ENCODE results near the gene RGS19.

Gene RGS19

DNA sequence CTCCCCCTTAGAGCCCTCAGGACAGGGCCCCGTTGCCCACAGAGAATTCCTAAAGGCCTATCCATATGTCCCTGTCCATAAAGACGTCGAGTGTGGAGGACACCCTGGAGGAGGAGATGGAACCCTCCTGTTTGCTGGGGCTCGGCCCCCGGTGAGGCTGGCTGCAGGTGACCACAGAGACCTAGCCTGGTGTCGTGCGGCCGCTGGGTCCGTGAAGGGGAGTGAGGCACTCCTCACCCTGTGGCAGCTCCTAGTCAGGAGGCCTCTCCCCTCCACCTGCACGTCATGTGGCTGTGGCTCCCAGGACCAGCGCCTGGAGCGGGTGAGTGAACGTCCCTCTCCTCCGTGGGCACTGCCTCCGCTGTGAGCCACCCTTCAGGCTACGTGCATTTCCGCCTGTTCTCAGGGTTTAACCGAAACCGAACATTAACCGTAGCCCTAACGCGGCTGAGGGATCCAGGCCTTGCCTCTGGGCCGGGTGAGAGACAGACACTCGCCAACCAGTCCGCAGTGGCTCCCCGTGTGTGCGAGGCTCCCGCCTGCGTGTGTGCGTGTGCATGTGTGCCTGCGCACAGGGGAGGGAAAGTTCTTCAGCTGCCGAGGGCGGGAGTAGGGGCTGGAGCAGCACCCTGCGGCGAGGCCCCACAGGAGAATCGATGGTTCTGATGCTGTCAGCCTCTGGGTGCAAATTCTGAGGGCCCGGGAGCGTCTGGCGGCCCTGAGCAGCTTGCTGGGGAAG lies 22.3 kb downstream of the RGS19 start:
- TF ChIP-seq, protein P1, sequence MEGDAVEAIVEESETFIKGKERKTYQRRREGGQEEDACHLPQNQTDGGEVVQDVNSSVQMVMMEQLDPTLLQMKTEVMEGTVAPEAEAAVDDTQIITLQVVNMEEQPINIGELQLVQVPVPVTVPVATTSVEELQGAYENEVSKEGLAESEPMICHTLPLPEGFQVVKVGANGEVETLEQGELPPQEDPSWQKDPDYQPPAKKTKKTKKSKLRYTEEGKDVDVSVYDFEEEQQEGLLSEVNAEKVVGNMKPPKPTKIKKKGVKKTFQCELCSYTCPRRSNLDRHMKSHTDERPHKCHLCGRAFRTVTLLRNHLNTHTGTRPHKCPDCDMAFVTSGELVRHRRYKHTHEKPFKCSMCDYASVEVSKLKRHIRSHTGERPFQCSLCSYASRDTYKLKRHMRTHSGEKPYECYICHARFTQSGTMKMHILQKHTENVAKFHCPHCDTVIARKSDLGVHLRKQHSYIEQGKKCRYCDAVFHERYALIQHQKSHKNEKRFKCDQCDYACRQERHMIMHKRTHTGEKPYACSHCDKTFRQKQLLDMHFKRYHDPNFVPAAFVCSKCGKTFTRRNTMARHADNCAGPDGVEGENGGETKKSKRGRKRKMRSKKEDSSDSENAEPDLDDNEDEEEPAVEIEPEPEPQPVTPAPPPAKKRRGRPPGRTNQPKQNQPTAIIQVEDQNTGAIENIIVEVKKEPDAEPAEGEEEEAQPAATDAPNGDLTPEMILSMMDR (IDR thresholded peaks at IDR 0.05; ENCODE audit: borderline replicate concordance, control extremely low read depth, extremely low read depth, insufficient read depth, missing control alignments), result no peak
- in situ Hi-C loops (cut with MboI; ENCODE audit: low sequenced_read_pairs, unreplicated experiment), result no loop called here
- no peak for DNase-seq (ENCODE audit: low spot score)

DNA sequence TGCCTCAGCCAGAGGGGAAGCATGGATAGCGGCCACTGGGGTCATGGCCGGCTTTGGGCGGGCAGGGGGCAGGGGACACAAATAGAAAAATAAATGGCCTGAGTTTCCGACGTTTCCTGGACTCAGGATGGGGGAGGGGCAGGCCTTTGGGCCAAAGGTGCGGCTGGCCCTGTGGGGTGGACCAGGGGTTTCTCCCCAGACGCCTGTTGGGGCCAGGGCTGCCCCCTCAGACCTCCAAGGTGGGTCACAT lies 22.8 kb downstream of the RGS19 start:
- in situ Hi-C loops (cut with MboI; ENCODE audit: low sequenced_read_pairs, unreplicated experiment), result no loop called here
- TF ChIP-seq, protein P1 (IDR thresholded peaks at IDR 0.05; ENCODE audit: borderline replicate concordance, control extremely low read depth, extremely low read depth, insufficient read depth, missing control alignments), result no peak
- no peak for DNase-seq (ENCODE audit: low spot score)

DNA sequence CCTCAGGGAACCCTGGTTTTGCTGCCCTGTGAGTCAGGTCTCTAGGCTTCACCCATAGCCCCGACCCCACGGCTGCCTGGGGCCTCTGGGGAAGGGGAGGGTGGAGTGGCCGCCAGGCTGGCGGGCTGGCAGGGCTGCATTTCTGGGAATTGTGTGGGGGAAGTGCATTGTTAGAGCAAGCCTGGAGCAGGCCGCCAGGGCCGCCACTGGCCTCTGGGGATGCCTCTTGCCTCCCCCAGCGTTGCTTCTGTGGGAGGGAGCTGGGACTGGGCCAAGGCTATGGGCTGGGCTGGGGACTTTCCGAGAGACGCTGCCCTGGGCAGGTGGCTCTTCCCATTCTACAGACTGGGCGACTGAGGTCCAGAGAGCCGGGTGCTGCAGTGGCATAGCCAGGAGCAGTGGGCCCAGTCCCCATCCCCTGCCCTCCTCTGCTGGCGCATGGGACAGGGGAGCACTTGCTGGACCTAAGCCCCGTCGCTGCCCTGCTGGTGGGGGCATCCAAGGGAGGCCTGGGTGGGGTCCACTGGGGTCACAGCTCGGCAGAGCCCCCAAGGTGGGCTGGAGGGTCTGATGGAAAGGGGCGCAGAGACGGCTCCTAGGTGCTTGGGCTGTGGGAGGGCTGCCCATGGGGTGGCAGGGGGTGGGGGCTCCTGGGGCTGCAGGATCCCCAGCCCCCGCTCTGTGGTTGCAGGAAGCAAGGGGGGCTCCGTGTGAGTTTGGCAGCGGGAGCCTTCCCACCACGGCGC lies 23.3 kb downstream of the RGS19 start:
- TF ChIP-seq, protein P1 (IDR thresholded peaks at IDR 0.05; ENCODE audit: borderline replicate concordance, control extremely low read depth, extremely low read depth, insufficient read depth, missing control alignments), result no peak
- in situ Hi-C loops (cut with MboI; ENCODE audit: low sequenced_read_pairs, unreplicated experiment), result no loop called here
- DNase-seq (ENCODE audit: low spot score), result peak; percentile 74

DNA sequence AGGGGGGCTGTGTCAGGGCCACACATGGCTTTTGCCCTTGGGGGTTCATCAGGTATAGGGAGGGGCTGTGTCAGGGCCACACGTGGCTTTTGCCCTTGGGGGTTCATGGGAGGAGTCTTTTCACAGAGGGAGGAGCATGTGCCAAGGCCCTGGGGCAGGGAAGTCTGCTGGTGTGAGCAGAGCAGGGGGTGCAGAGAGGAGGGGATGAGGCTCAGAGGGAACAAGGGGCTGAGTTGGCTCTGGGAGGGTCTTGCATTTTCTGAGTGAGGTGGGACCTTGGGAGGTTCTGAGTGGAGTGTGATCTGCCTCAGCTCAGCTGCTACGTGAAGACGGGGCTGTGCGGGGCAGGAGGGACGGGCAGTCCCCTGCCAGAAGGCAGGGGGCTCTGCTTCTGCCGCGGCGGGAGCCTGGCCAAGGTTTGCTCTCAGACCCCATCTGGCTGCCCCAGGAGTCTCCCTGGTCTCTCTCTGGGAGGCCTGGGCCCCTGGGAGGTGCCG lies 23.9 kb downstream of the RGS19 start:
- TF ChIP-seq, protein P1 (IDR thresholded peaks at IDR 0.05; ENCODE audit: borderline replicate concordance, control extremely low read depth, extremely low read depth, insufficient read depth, missing control alignments), result no peak
- in situ Hi-C loops (cut with MboI; ENCODE audit: low sequenced_read_pairs, unreplicated experiment), result no loop called here
- no peak for DNase-seq (ENCODE audit: low spot score)

DNA sequence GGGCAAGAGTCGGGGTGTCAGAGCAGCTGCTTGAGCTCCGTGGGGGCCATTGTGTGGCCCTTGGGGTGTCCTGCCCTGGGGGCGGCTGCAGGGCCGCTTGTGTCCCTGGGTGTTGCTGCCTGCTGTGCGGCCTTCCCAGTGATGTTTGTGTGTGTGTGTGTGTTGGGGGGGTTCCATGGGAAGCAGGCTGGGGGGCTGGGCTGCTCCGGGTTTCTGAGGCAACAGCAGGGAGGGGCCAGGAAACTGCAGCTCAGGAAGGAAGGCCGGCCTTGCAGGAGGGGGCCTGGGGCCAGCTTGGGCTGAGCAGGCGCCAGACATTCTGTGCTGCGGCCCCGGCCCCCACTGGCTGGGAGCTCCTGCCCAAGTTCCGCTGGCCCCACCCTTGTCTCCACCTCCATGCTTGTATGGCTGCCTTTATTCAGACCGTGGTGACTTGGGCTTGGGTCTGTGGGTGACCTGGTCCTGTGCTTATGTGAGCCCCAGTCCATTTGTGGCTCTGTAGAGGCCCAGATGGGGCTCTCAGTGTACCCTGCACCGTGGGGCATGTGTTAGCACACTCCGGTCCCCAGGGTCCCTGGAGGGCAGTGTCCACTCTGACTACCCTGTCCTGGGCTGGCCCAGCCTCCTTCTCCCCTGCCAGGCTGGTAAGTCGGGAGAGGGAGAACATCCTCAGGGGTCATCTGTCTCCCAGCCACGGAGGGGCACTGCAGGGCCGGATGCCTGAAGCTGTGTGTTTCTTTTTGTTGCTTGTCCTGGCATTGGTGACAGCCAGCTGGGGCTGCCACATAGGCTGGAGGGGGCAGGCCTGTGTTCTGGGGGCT lies 25.3 kb downstream of the RGS19 start:
- TF ChIP-seq, protein P1 (IDR thresholded peaks at IDR 0.05; ENCODE audit: borderline replicate concordance, control extremely low read depth, extremely low read depth, insufficient read depth, missing control alignments), result no peak
- in situ Hi-C loops (cut with MboI; ENCODE audit: low sequenced_read_pairs, unreplicated experiment), result no loop called here
- peak; percentile 70 for DNase-seq (ENCODE audit: low spot score)
